ENCODE results near the gene RRAGD. TPM values are rescaled to one million over a fixed set of nuclear protein-coding genes. Genes with fewer than 3 reads are reported as not detected.

Gene RRAGD
- polyA plus RNA-seq, 1 donor, result 60.9 TPM

DNA sequence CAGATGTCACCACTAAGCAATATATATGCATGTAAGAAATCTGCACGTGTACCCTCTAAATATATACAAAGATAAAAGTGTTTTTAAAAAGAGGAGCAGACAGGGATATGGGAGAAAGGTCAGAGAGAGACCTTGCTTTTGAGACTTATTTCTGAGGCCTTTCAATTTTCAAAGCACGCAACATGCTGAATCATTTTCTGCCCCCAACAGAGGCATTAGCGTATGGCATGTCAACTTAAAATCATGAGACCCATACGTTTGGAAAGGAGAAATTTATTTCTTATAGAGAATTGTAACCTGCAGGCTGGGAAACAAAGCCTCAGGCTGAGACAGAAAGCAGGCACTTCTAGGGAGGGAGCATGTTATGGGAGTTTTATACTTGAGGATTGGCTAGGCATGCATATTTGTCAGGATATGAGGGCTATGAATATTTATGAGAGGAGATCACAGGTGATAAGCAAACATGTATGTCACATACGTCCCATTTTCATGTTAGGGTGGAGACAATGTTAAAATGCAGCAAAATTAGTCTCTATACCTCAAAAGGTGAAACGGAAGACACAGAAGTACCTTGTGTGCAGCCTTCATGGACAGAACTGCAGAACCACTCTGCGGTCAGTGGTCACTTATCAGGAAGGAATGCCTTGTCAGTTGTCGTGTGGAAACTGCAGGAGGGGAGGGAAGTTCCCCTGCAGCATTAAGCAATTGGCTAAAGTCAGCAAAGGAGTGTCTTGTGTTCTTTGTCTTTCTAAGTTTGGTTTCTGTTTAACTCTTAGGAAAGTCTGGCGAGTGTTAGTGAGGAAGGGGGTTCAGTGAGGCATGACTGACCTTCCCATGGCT lies 90.7 kb downstream of the RRAGD start:
- DNase-seq, result no peak
- H3K27me3 ChIP-seq (ENCODE audit: control insufficient read depth, insufficient read depth, low read length), result no peaks in the 10 kb centered on the region
- H3K27ac ChIP-seq (ENCODE audit: low read length), result no peak overlapping the region
- H3K4me3 ChIP-seq (ENCODE audit: low read length), result no peak overlapping the region
- no peaks in the 10 kb centered on the region for H3K4me1 ChIP-seq (ENCODE audit: control insufficient read depth, insufficient read depth, low read length)
- peaks cover 4% of the 10 kb centered on the region for H3K36me3 ChIP-seq (ENCODE audit: control insufficient read depth, insufficient read depth, low read length)
- 89% methylated on average over 3 of the region's 9 CpGs for WGBS (ENCODE audit: insufficient coverage, low lambda C conversion rate)
- no peaks in the 10 kb centered on the region for H3K9me3 ChIP-seq (ENCODE audit: control insufficient read depth, low read depth, low read length)

DNA sequence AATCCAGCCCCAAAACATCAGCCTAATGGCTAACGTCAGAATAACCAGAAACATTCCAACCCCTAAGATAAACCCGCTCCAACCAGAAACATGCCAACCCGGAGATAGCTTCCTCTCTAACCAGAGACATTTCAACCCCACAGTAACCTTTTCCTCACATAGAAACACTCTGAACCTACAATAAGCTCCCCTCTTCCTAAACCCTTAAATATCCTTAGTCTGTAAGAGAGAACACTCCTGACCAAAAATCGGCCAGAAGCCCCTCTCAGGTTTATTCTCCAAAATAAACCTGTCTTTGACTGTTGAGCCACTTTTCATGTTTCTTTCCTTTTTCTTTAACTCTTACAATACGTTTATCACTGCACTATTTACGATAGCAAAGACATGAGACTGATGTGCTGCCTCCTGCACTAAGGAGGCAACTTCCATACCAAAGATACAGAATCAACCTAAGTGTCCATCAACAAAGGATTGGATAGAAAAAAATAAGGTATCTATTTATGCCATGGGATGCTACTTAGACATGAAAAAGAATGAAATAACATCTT lies 92.0 kb downstream of the RRAGD start:
- peaks cover 3% of the 10 kb centered on the region for H3K36me3 ChIP-seq (ENCODE audit: control insufficient read depth, insufficient read depth, low read length)
- no peak for DNase-seq
- H3K4me3 ChIP-seq (ENCODE audit: low read length), result no peak overlapping the region
- H3K9me3 ChIP-seq (ENCODE audit: control insufficient read depth, low read depth, low read length), result no peaks in the 10 kb centered on the region
- WGBS (ENCODE audit: insufficient coverage, low lambda C conversion rate), result no CpG with 5 or more reads among the region's 6 CpGs
- H3K27ac ChIP-seq (ENCODE audit: low read length), result no peak overlapping the region
- H3K4me1 ChIP-seq (ENCODE audit: control insufficient read depth, insufficient read depth, low read length), result no peaks in the 10 kb centered on the region
- H3K27me3 ChIP-seq (ENCODE audit: control insufficient read depth, insufficient read depth, low read length), result no peaks in the 10 kb centered on the region

DNA sequence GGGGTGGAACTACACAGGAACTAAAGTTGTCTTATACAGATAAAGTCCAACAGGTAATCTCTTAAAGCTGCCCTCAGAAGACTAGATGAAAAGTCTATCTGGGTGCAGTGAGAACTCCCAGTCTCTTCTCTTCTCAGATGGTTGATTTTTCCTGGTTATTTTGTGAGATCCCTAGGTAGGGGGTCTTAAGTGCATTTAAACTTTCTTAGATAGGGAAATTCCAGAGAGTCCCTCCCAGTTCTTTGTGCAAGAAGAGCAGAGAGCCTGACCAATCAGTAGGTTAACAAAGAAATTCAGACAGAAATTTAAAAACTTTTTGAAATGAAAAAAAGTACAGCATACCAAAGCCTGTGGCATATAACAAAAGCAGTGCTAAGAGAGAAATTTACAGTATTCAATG lies 95.0 kb downstream of the RRAGD start:
- H3K27me3 ChIP-seq (ENCODE audit: control insufficient read depth, insufficient read depth, low read length), result no peaks in the 10 kb centered on the region
- peaks cover under 1% of the 10 kb centered on the region for H3K4me1 ChIP-seq (ENCODE audit: control insufficient read depth, insufficient read depth, low read length)
- H3K9me3 ChIP-seq (ENCODE audit: control insufficient read depth, low read depth, low read length), result no peaks in the 10 kb centered on the region
- no peak overlapping the region for H3K4me3 ChIP-seq (ENCODE audit: low read length)
- no peak overlapping the region for H3K27ac ChIP-seq (ENCODE audit: low read length)
- no peak for DNase-seq
- peaks cover 6% of the 10 kb centered on the region for H3K36me3 ChIP-seq (ENCODE audit: control insufficient read depth, insufficient read depth, low read length)

DNA sequence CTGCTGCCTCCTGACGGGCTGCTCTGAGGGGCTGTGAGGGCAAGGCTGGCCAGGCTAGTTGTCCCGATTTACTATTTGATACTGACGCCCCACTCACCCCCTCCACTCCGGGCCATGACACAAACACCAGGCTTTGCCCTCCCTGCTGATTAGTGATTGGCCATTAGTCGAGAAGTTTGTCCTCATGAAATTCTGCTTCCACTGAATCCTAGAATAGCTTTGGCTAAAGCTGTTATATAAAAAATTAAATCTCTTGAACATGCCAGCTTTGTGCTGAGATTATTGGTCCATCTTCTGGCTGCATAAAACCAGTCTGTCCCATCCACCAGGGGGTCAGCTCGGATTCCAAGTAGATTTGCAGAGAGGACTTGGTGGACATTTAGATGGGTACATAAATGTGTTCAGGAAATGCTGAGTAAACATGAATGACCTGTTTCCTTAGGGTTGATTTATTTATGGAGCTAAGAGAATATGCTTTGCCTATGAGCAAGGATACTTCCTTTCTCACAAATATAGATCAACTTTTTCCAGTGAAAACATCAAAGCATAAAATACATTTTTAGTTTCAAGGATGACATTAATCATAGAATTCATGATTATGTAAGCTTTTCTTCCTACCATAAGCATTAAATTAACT lies 96.7 kb downstream of the RRAGD start, which contains the start of gene GABRR2:
Gene GABRR2 (minus strand): TSS at position 51 of the 637 bp plus-strand sequence. CDS start 134 bp downstream, outside the sequence.
- Histone ChIP-seq H3K27me3 (ENCODE audit: control insufficient read depth, insufficient read depth, low read length) (no peaks in the 10 kb centered on the region), H3K36me3 (ENCODE audit: control insufficient read depth, insufficient read depth, low read length) (peaks cover 6% of the 10 kb centered on the region), H3K27ac (ENCODE audit: low read length) (no peak within 1 kb of the TSS), H3K4me3 (ENCODE audit: low read length) (no peak within 1 kb of the TSS), H3K4me1 (ENCODE audit: control insufficient read depth, insufficient read depth, low read length) (peaks cover 3% of the 10 kb centered on the region), H3K9me3 (ENCODE audit: control insufficient read depth, low read depth, low read length) (no peaks in the 10 kb centered on the region)
- no peak for DNase-seq
- 100% methylated on average over 1 of the region's 6 CpGs for WGBS (ENCODE audit: insufficient coverage, low lambda C conversion rate)

DNA sequence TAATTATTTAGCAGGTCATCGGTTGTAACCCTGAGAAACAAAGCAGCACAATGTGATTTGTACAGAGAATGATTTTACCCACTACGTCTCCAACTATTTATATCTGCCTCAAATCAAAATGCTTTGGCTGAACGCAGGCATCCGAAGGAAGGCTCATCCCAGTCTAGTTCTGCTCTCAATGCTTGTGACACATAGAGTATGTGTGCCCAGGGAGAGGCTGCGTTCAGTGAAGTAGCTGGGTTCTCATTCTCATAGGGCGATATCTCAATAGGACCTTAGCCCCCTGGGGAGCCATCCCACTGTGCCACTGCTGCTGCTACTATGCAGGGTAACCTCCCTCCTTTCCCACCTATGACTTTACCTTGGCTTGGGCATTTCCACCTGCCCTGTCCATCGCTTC lies 97.4 kb downstream of the RRAGD start:
- H3K4me3 ChIP-seq (ENCODE audit: low read length), result no peak overlapping the region
- no peak overlapping the region for H3K27ac ChIP-seq (ENCODE audit: low read length)
- H3K4me1 ChIP-seq (ENCODE audit: control insufficient read depth, insufficient read depth, low read length), result peaks cover 3% of the 10 kb centered on the region
- no peaks in the 10 kb centered on the region for H3K9me3 ChIP-seq (ENCODE audit: control insufficient read depth, low read depth, low read length)
- no peak for DNase-seq
- 100% methylated on average over 1 of the region's 7 CpGs for WGBS (ENCODE audit: insufficient coverage, low lambda C conversion rate)
- no peaks in the 10 kb centered on the region for H3K27me3 ChIP-seq (ENCODE audit: control insufficient read depth, insufficient read depth, low read length)
- peaks cover 6% of the 10 kb centered on the region for H3K36me3 ChIP-seq (ENCODE audit: control insufficient read depth, insufficient read depth, low read length)

Other genes starting within 250 kb of the RRAGD start
- 0.06 TPM for gene GABRR1, start 194.9 kb downstream of the RRAGD start, polyA plus RNA-seq
- 0.55 TPM for gene GABRR2, start 97.0 kb downstream of the RRAGD start, polyA plus RNA-seq
- gene UBE2J1, start 59.6 kb downstream of the RRAGD start, polyA plus RNA-seq, result 42.7 TPM
- gene ANKRD6, start 20.9 kb upstream of the RRAGD start, polyA plus RNA-seq, result 9.8 TPM
- gene LYRM2, start 226.5 kb upstream of the RRAGD start, polyA plus RNA-seq, result 39.3 TPM